Spleen (tissue), 7 donors: ENCODE data around the gene FBP1.

Experiments
- POLR2A ChIP-seq, 3 donors: fragments of 450-650 bp; IDR thresholded peaks; one replicate each; pipeline ENCODE4 v1.5.1; 2017; ENCODE audit warnings: antibody characterized with exemption in 3 of 3, mild to moderate bottlenecking in 1 of 3
- TF ChIP-seq, protein P1 (sequence below), 11 experiments: fragments of 200-600 bp in 7 of 11; fragments of 450-650 bp in 4 of 11; sonication (generic) in 4 of 11; IDR thresholded peaks in 8 of 11; conservative IDR thresholded peaks in 3 of 11; 1 replicate in 7 of 11; 2 replicates in 4 of 11; pipeline versions ENCODE4 v1.4.0 to v1.8.0; 2016 to 2021; ENCODE audit warnings: antibody characterized with exemption in 11 of 11, inconsistent platforms in 4 of 11, mild to moderate bottlenecking in 1 of 11
- donor health status: DM: no; HTN: no; CAD: no; lungs with moderate emphysema.
- donor health status: DM: no; HTN: no; CAD: no.
- donor health status: DM: no; HTN: no; CAD: no.

DNA sequence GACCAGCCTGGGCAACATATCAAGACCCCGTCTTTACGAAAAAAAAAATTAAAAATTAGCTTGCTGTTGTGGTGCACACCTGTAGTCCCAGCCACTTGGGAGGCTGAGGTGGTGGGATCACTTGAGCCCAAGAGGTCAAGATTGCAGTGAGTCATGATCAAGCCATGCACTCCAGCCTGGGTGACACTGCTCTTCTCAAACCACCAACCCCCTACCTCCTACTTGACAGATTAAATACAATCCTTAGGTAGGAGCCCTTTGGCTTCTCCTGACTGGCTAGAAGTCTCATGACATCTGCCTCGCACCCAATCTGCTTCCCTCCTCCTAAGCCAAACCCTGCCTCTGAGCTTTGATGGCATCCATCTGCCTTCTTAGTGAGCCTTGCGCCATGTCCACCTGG is 11.6 kb upstream of the FBP1 start:
- TF ChIP-seq, protein P1, sequence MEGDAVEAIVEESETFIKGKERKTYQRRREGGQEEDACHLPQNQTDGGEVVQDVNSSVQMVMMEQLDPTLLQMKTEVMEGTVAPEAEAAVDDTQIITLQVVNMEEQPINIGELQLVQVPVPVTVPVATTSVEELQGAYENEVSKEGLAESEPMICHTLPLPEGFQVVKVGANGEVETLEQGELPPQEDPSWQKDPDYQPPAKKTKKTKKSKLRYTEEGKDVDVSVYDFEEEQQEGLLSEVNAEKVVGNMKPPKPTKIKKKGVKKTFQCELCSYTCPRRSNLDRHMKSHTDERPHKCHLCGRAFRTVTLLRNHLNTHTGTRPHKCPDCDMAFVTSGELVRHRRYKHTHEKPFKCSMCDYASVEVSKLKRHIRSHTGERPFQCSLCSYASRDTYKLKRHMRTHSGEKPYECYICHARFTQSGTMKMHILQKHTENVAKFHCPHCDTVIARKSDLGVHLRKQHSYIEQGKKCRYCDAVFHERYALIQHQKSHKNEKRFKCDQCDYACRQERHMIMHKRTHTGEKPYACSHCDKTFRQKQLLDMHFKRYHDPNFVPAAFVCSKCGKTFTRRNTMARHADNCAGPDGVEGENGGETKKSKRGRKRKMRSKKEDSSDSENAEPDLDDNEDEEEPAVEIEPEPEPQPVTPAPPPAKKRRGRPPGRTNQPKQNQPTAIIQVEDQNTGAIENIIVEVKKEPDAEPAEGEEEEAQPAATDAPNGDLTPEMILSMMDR (IDR thresholded peaks at IDR 0.05 in 8 of 11, conservative IDR thresholded peaks at IDR 0.05 in 3 of 11) = no peak
- TF ChIP-seq POLR2A (IDR thresholded peaks at IDR 0.05) = no peak
